GM10248 (cell line): ENCODE measurements around the gene KCNMA1.

Experiments used
- CTCF ChIA-PET: fragments of 300-600 bp; sonication (Branson Sonifier 250); formaldehyde crosslinking; extraction: SDS; loops from one replicate; lab custom pipeline; 2021; ENCODE audit warnings: antibody characterized with exemption; lab: Yijun Ruan, JAX
- POLR2A ChIA-PET: fragments of 350-650 bp; sonication (Branson Sonifier 250); formaldehyde crosslinking; extraction: SDS; loops from one replicate; lab custom pipeline; 2020; ENCODE audit warnings: antibody characterized with exemption; lab: Yijun Ruan, JAX
- DNase-seq: peaks from one replicate; pipeline ENCODE4 v3.0.0; 2012; ENCODE audit errors: extremely low spot score
- TF ChIP-seq, protein P1 (sequence below): IDR thresholded peaks from 2 replicates; pipeline ENCODE4 v1.5.1; 2012; ENCODE audit warnings: mild to moderate bottlenecking, low read depth; ENCODE audit errors: extremely low read depth, missing control alignments, control extremely low read depth

Gene KCNMA1

DNA sequence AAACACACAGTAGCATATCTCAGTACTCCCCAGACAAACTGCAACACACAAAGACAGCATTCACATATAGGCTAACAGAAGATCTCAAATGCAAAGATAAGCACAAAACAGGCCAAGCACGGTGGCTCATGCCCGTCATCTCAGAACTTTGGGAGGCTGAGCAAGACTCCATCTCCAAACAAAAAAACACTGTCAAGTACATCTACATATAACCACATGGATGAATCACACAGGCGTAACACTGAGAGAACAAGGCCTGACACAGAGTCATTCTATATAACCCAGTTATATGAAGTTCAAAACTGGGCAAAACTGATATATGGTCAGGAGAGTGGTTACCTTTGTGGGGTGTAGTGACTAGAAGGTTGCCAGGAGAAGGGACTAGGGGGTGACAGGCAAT, 506.4 kb downstream of the KCNMA1 start:
- CTCF ChIA-PET: no interaction called here
- TF ChIP-seq, protein P1, sequence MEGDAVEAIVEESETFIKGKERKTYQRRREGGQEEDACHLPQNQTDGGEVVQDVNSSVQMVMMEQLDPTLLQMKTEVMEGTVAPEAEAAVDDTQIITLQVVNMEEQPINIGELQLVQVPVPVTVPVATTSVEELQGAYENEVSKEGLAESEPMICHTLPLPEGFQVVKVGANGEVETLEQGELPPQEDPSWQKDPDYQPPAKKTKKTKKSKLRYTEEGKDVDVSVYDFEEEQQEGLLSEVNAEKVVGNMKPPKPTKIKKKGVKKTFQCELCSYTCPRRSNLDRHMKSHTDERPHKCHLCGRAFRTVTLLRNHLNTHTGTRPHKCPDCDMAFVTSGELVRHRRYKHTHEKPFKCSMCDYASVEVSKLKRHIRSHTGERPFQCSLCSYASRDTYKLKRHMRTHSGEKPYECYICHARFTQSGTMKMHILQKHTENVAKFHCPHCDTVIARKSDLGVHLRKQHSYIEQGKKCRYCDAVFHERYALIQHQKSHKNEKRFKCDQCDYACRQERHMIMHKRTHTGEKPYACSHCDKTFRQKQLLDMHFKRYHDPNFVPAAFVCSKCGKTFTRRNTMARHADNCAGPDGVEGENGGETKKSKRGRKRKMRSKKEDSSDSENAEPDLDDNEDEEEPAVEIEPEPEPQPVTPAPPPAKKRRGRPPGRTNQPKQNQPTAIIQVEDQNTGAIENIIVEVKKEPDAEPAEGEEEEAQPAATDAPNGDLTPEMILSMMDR: no peak
- POLR2A ChIA-PET: no interaction called here
- DNase-seq: no peak

DNA sequence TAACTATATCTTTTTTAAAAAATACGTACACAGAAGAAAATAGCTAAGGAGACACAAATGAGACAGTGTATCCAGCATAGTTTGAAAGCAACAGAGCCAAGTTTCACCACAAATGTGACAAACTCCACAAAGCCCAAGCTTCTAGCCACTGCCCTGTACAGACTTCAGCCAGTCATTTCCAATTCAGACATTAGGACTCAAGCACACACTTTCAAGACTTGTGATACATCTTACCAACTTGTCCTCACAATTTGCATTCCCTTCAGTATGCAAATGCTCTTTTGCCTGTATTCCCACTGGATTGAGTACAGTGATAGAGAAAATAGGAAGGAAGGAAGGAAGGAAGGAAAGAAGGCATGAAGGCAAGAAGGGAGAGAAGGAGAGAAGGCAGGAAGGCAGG, 510.4 kb downstream of the KCNMA1 start:
- POLR2A ChIA-PET: no interaction called here
- CTCF ChIA-PET: no interaction called here
- TF ChIP-seq, protein P1: no peak
- DNase-seq: no peak

DNA sequence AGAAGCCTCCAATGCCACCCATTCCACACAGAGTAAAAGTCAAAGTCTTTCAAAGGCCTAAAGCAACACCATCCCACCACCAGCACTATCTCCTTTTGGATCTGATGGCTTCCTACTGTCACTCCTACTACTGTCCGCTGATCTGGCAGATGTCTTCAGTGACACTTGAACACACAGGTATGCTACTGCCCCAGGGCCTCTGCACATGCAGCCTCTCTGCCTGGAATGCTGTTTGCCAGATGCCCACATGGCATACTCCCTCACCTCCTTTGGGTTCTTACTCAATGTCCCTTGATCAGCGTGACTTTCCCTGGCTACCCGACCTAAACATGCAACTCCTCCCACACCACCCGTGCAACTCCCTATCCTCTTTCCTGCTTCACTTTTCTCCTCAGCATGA, 512.4 kb downstream of the KCNMA1 start:
- ChIA-PET CTCF (no interaction called here), POLR2A (no interaction called here)
- TF ChIP-seq, protein P1: no peak
- DNase-seq: no peak

DNA sequence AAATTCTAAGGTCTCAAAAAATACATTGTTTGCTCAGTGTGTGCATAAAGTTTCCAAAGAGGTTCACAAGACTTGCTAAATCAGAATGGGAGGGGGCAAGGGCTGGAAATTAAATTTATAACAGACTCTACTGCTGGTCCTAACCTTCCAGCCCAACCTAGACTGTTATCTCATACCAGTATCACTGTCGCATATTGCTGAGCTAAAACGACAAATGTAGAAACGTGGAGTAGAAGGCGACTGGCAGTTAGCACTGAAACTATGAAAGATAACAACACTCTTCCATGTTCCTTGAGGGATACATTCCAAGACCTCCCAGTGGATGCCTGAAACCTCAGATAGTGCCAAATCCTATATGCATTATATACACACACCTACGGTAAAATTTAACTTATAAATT, 514.3 kb downstream of the KCNMA1 start:
- ChIA-PET POLR2A (no interaction called here), CTCF (no interaction called here)
- no peak for DNase-seq
- TF ChIP-seq, protein P1: no peak

DNA sequence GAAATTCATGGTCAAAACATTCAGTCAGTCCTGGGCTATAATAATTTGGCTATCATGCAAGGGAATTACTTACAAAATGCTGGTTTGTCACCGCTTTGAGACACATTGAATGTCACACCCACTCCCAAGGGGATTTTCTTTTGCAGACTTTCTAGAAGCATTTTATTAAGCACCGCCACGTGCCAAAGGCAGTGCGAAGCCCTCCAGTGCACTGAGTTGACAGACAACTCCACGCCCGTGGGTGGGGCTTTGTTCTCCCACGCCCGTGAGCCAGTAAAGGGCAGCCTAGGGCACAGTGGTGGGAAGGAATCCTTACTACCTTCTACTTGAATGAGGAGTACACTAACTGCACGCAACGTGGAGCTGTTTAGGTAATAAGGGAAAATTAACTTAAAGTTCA, 515.8 kb downstream of the KCNMA1 start:
- TF ChIP-seq, protein P1: no peak
- ChIA-PET CTCF (no interaction called here), POLR2A (no interaction called here)
- no peak for DNase-seq

DNA sequence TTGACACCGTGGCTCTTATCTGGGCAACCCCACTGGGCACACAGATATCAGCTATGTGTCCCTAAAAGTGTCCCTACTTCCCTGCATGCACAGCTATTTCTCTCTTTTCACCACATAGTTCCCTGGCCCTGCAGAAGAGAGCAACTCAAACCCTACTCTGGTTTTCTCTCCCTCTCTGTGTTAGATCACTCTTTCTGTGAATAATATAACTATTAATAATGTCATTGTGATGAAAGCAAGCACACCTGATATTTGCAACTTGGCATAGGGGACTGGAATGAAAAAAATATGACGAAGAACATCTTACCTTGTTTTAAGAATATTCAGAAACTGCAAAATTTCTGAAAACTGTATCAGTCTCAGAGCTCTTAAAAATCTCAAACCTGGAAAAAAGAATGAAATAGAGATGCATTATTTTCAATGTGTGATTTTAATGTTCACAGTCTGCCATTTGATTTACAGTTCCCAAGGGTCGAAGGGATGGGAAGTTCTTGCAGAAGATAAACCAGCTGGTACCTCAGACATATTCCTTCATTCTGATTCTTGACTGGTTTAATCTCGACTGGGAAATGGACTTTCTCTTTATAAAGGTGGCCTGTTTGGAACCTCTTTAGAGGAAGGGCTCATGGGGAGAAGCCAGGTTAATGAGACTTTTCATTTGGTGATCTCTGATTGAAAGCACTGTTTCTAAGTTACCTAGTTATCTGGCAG, 516.8 kb downstream of the KCNMA1 start:
- TF ChIP-seq, protein P1: no peak
- ChIA-PET CTCF (no interaction called here), POLR2A (no interaction called here)
- no peak for DNase-seq
